GM21360 (cell line): ENCODE results near the gene CATSPERB.
"Not testable (repeated sequence)": the region's sequence is repeated elsewhere in the genome, so short reads cannot be mapped to it uniquely, and the experiment has no call there.

Experiments
- ATAC-seq: cut with Tn5 transposase; IDR thresholded peaks from one replicate; pipeline ENCODE4 v1.9.1; 2021; ENCODE audit warnings: mild to moderate bottlenecking, moderate library complexity; ENCODE audit not compliant: unreplicated experiment

Gene CATSPERB

GRCh38 chr14:91731986-91732385, at the start of gene CATSPERB:
CATSPERB (minus strand) TSS chr14:91732086; CDS start chr14:91729479, 2,607 bp downstream.
- ATAC-seq: no peak

GRCh38 chr14:91780452-91780851, 48.6 kb upstream of the CATSPERB start:
- no peak for ATAC-seq

GRCh38 chr14:91778217-91778616, 46.3 kb upstream of the CATSPERB start:
- ATAC-seq: no peak

GRCh38 chr14:91774140-91775096, 42.5 kb upstream of the CATSPERB start:
- ATAC-seq: no peak

GRCh38 chr14:91770185-91770584, 38.3 kb upstream of the CATSPERB start:
- no peak for ATAC-seq

- no peak for ATAC-seq
Observed at GRCh38 chr14:91755570-91756295, 23.8 kb upstream of the CATSPERB start.

- ATAC-seq: no peak
Observed at GRCh38 chr14:91754819-91755218, 22.9 kb upstream of the CATSPERB start.

- no peak for ATAC-seq
Observed at GRCh38 chr14:91754185-91754584, 22.3 kb upstream of the CATSPERB start.

- ATAC-seq: no peak
Observed at GRCh38 chr14:91753501-91754128, 21.7 kb upstream of the CATSPERB start.

- ATAC-seq: no peak
Observed at GRCh38 chr14:91752961-91753360, 21.1 kb upstream of the CATSPERB start.

GRCh38 chr14:91751719-91752118, 19.8 kb upstream of the CATSPERB start:
- ATAC-seq: no peak

- no peak for ATAC-seq
Observed at GRCh38 chr14:91750634-91751198, 18.8 kb upstream of the CATSPERB start.

GRCh38 chr14:91749868-91750267, 18.0 kb upstream of the CATSPERB start:
- ATAC-seq: no peak

- no peak for ATAC-seq
Observed at GRCh38 chr14:91748049-91748448, 16.2 kb upstream of the CATSPERB start.

GRCh38 chr14:91745344-91745743, 13.5 kb upstream of the CATSPERB start:
- no peak for ATAC-seq

GRCh38 chr14:91744068-91744480, 12.2 kb upstream of the CATSPERB start:
- no peak for ATAC-seq

GRCh38 chr14:91743305-91743653, 11.4 kb upstream of the CATSPERB start:
- ATAC-seq: no peak

GRCh38 chr14:91742621-91743304, 10.9 kb upstream of the CATSPERB start:
- no peak for ATAC-seq

- ATAC-seq: not testable (repeated sequence)
Observed at GRCh38 chr14:91739867-91740266, 8.0 kb upstream of the CATSPERB start.

GRCh38 chr14:91737619-91738018, 5.7 kb upstream of the CATSPERB start:
- ATAC-seq: no peak
